GM19193 (cell line): ENCODE results near the gene PAK3.

Experiments
- POLR2A ChIP-seq: IDR thresholded peaks from 4 replicates; pipeline ENCODE4 v1.6.1; 2011; ENCODE audit not compliant: insufficient read depth, insufficient read length; ENCODE audit errors: extremely low read depth

The PAK3 gene

DNA sequence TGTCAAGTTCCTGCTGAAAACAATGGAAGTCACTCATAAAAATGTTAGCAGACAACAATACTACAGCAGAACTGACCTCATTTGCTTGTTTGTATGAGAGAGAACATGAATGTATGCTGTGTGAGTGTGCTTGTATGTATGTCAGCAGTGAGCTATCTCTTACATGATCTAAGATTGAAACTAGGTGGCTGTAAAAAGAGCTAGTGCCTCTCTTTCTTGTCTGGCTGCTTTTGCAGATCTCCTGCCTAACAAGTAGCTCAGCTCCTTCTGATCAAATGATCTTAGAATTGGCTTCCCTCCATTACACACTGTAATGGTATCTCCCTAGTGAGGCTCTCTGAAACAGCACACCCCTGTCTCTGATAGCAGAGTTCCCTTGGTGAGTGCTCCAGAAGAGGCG lies 20.7 kb downstream of the PAK3 start:
- TF ChIP-seq POLR2A, result no peak

DNA sequence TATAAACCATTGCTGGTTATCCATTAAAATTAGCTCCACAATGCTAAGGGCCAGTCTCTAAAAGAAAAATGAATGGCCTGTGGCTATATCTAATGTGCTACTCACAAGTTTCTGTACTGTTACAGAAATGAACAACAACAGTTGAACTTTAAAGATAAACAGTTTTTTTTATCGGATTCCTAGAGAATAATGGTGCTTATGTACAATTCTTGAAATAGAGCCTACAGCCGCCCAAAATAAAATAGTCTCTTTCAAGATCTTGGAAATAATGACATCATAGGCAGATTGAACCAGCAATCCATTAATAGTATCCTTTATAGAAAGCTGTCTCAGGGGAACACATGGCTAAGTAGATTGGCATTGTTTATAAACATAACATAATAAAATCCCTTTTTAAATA lies 23.4 kb downstream of the PAK3 start:
- no peak for TF ChIP-seq POLR2A

DNA sequence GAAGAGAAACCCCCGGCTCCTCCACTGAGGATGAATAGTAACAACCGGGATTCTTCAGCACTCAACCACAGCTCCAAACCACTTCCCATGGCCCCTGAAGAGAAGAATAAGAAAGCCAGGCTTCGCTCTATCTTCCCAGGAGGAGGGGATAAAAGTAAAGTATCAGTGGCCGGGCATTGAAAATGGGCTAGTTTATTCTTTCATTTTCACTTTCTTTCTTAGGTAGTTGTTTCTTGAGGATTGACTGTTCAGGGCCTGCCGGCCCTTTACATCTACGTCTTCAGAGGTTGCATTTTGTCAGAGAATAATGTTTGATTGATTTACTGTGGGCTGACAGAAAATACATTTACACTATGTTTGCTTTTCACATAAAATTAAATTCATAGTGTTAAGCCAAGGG lies 27.1 kb downstream of the PAK3 start:
- no peak for TF ChIP-seq POLR2A

DNA sequence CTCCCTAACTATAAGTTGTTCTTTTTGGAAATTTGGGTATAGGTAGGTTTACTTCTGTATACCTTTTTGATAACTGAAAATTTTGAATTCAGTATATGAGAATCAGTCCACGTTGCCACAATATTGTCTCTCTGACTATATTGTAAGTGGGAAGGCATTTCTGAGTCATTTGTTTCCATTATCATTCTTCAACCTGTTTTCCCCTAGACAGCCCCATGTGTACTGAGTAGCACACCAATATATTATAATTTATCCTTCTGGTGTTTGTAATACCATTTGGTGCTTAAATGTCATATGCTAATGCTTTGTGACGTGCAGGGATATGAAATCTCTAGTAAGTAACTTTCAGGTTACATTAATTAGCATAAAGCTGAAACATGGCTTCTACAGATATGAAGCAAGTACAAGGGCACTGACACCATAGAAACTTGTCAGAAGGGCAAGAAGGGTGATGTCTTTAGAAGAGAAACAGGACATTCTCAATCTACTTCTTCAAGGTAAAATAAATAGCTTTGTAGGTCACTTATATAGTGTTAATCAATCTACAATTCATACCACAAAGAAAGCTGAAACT lies 27.7 kb downstream of the PAK3 start:
- TF ChIP-seq POLR2A, result no peak

DNA sequence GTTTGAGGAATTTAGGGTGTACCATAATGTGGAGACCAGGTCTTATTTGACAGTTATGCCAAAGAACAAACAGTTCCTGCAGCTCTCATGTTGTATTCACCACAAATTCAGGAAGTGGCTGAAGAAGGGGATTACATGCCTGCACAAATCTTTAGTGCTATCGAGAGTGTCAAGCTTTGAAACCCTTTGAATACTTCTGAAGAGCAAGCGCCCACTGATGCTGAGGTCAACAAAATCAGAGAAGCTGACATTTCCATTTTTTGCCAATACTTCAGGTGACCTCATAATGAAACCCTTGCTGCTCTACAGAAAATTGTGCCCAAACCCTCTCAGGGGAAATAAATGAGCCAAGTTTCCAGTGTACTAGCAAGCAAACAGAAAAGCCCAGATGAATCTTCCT lies 28.4 kb downstream of the PAK3 start:
- no peak for TF ChIP-seq POLR2A

DNA sequence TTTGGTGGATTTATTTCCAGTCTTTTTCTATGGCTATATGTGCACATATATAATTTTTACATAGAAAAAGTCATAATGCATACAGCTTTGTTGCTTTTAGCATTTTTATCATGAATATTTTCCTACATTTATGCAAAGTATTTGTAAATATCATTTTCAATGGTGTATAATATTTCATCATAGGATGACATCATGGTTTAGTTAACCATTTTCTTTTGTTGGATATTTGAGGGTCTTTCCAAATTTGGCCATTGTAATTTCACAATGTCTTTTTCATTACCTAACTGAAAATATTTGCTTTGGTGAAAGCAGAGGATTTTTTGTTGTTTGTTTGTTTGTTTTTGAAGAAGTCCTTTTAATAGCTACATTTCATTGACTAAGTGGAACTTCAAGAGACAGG lies 31.0 kb downstream of the PAK3 start:
- no peak for TF ChIP-seq POLR2A

DNA sequence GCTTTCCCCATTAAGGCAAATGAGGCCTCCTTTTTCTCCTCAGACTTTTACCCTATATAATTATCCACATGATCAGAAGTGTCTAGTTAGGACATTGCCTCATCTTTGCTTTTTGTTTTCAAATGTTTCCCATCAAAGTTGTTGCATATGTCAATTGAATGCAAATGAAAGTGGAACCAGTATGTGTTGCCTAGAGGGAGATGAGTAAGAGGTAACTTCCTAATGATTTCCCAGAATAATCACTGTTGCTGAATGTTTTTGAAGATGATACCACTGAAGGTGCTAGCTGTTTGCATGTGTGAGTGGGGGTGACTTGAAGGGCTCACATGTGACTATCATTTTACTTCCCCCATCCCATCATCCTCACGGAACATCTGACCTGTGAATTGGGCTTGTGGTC lies 33.9 kb downstream of the PAK3 start:
- no peak for TF ChIP-seq POLR2A

DNA sequence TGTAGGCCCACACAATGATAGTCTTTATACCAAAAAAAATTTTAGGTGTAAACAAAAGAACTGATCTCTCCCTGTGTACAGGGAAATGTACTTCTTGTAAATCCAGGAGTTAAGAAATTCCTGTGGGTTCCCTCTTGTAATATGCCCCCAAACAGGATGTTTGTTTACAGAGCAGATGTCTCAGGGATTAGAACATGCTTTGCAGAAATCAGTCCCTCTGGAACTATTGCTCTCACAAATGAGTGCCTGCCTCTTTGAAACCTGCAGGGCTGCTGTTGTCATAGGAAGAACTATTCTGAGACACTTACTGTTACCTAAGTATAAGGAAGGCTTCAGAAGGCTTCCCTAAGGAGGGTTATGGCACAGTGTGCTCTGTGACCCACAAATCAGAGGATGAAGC lies 35.6 kb downstream of the PAK3 start:
- TF ChIP-seq POLR2A, result no peak

DNA sequence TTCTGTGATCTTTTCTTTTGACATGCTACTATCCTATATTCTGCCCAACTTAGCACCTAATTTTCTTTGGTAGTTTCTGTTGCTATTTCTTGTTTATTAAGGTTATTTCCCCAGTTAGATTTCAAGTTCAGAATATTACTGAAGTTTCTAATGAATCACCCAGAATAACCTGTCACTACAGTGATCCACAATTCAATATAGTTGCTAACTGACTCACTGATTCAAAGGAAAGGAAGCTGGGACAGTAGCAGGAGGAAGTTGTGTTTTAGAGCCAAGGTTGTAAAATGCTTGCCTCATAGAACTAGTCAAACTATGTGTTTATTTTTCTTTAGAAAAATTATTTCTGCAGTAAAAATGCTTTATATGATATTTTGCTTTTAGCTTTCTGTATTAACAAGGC lies 37.4 kb downstream of the PAK3 start:
- no peak for TF ChIP-seq POLR2A

DNA sequence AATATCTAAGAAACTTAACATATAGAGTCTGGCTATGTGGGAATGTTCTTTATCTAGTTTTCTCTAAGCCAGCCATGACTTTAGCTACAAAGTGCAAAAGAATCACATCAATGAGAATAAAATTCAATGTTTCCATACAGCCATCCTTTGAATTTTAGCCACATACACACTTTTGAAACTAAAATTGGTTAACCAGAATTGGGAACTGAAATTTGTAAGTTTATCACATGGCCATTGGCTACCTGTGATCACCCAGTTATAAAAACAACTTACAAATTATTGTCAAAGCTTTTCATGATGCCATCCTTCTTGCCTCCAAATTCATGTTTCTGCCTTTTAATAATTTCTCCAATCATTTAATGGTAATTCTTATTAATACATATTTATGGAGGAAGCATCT lies 49.9 kb downstream of the PAK3 start:
- TF ChIP-seq POLR2A, result no peak

DNA sequence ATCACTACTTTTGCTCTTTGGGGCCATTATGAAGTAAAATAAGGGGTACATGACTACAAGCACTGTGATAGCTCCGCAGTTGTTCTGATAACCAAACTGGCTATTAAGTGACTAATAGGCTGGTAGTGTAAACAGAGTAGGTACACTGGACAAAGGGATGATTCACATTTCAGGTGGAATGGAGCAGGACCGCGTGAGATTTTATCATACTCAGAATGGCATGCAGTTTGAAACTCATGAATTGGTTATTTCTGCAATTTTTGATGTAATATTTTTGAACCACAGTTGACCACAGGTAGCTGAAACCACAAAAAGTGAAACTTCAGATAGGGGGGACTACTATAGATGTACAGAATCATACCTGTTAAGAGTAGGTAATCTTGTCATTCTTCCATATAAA lies 55.8 kb downstream of the PAK3 start:
- no peak for TF ChIP-seq POLR2A

DNA sequence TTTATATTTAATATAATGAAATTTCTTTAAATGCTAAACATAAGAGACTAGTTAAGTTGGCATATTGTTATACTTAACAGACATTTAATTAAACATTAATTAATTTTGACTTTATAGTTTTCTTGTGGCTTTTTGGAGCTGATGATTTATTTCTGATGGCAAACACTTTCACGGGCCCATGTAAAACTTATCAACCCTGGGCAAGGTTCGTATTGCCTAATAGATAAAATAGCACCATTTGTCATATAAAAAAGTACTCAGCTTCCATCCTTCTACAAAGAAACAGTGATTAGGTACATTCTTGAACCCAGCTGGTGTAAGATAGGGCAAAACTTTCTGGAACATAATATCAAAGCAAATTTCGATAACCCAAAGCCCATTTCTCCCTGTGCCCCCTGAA lies 63.2 kb downstream of the PAK3 start:
- TF ChIP-seq POLR2A, result no peak

DNA sequence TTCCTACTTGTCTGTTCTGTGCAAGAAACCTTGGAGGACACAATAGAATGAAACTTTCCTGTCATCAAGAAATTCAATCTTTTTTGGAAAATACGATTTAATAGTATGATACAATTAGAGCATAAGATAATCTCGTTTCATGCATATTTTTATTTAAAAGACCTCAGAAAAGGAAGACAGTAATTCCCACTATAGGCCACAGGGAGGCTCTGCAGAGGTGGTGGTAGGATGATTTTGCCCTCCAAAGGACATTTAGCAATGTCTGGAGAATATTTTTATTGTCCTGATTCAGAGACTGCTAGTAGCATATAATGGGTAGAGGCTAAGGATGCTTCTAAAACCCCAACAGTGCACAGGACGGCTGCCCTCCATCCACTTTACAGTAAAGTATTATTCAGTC lies 68.7 kb downstream of the PAK3 start:
- no peak for TF ChIP-seq POLR2A

DNA sequence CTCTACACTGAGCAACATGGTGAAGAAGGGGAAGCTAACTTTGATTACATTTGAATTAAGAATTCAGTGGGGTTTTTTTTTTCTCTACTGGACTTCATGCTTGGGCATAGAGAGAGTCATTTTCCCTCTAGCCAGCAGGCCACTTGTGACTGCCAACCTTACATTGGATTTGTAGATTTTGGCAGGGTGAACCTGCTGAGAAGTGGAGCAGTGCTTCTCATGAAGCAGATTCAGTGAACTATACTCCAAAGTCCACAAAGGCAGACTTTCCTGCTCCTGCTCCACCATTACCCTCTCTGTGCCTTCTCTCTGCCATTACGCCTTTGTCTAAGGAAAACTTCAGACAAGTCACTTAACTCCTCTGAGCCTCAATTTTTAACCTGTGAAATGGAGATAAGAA lies 69.9 kb downstream of the PAK3 start:
- TF ChIP-seq POLR2A, result no peak

DNA sequence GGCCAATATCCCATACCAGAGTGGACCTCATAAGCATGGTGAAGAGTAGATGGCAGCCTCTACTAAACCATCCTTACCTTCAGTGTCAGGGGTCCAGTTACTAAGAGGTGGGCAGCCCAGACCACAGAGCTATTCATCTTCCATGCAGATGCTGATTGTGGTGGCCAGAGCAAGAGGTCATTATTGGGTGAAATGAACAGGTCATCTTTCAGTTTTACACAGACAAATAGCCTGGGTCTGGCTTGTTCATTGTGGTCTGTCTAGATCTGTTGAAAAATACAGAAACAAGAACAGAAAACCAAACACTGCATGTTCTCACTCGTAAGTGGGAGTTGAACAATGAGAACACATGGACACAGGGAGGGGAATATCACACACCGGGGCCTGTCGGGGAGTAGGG lies 71.3 kb downstream of the PAK3 start:
- TF ChIP-seq POLR2A, result no peak

DNA sequence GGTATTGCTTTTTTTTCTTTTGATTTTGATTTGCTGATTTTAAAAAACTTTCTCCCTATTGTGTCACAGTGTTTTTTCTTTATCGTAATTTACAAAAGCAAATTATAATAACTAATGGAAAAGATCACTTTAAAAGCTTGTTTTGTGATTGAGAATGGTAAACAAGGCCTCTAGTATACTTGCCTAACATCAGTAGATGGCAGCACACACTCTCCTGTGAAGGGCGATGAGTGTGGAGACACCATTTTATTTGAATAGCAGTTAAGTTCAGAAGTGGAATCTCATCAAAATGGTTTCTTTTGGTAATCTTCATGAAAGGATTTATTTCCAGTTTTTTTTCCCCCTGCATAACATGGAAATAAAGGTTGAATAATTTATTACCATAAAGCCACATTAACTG lies 72.3 kb downstream of the PAK3 start:
- no peak for TF ChIP-seq POLR2A

DNA sequence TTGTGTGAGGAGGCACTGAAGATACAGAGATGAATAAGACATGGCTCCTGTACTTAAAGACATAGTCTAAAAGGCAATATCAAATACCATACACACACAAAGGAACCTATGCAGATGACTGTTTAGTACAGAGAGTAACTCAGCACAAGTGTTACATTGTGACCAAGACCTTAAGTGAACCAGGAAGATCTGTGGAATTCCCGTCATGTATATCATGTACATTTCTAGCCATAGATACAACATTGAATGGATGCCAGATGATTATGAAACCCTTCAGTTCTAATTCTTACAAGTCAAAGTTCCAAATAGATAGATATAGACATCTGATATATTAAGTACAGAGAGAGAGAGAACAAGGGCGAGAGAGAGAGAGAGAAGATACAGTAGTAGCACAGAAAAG lies 73.2 kb downstream of the PAK3 start:
- TF ChIP-seq POLR2A, result no peak
